GM15510 (cell line): Measurements from ENCODE around the gene BCL11A.

Source experiments
- POLR2A ChIP-seq: IDR thresholded peaks from 3 replicates; pipeline ENCODE4 v1.6.1; 2011; ENCODE audit warnings: borderline replicate concordance; ENCODE audit not compliant: insufficient read length; ENCODE audit errors: extremely low read depth

The BCL11A gene

GRCh38 chr2:60426341-60426740 is 127.1 kb downstream of the BCL11A start:
- TF ChIP-seq POLR2A, result no peak

- no peak for TF ChIP-seq POLR2A
Measured at GRCh38 chr2:60424233-60424632, 129.2 kb downstream of the BCL11A start.

GRCh38 chr2:60423505-60423904 is 129.9 kb downstream of the BCL11A start:
- no peak for TF ChIP-seq POLR2A

- no peak for TF ChIP-seq POLR2A
Measured at GRCh38 chr2:60422826-60423483, 130.5 kb downstream of the BCL11A start.

GRCh38 chr2:60416221-60417008 is 137.0 kb downstream of the BCL11A start:
- TF ChIP-seq POLR2A, result no peak

- no peak for TF ChIP-seq POLR2A
Measured at GRCh38 chr2:60415814-60416213, 137.6 kb downstream of the BCL11A start.

GRCh38 chr2:60414495-60415138 is 138.8 kb downstream of the BCL11A start:
- no peak for TF ChIP-seq POLR2A

- TF ChIP-seq POLR2A, result no peak
Measured at GRCh38 chr2:60413814-60414168, 139.7 kb downstream of the BCL11A start.

GRCh38 chr2:60413069-60413813 is 140.2 kb downstream of the BCL11A start:
- no peak for TF ChIP-seq POLR2A

GRCh38 chr2:60412620-60413019 is 140.8 kb downstream of the BCL11A start:
- no peak for TF ChIP-seq POLR2A

GRCh38 chr2:60412027-60412426 is 141.4 kb downstream of the BCL11A start:
- TF ChIP-seq POLR2A, result no peak

GRCh38 chr2:60411295-60411694 is 142.2 kb downstream of the BCL11A start:
- no peak for TF ChIP-seq POLR2A

- TF ChIP-seq POLR2A, result no peak
Measured at GRCh38 chr2:60410456-60411146, 142.9 kb downstream of the BCL11A start.

- no peak for TF ChIP-seq POLR2A
Measured at GRCh38 chr2:60409531-60409871, 144.0 kb downstream of the BCL11A start.
